Endothelial cell of umbilical vein (primary cell): Measurements from ENCODE around the gene PPM1L. TPM values are rescaled to one million over a fixed set of nuclear protein-coding genes. Genes with fewer than 3 reads are reported as not detected.

Experiments
- BruUV-seq: library from RNA; stranded (reverse); fragments of 400-500 nt; replicated peaks from 2 replicates; lab custom pipeline; 2021; lab: Mats Ljungman, UMichigan
- CTCF ChIA-PET: fragments of 300-600, 350-600 bp; sonication (Branson Sonifier 250); formaldehyde crosslinking; loops from one replicate; lab custom pipeline; 2021; ENCODE audit warnings: antibody characterized with exemption, inconsistent platforms; lab: Charles Lee
- POLR2A ChIA-PET: fragments of 300-600, 350-600 bp; sonication (Branson Sonifier 250); formaldehyde crosslinking; loops from one replicate; lab custom pipeline; 2021; ENCODE audit warnings: antibody characterized with exemption, inconsistent platforms; lab: Charles Lee
- DNase-seq: peaks from one replicate; pipeline ENCODE4 v3.0.0-alpha.2; 2011; ENCODE audit warnings: low read depth, low spot score
- FAIRE-seq: peaks from 2 replicates; lab custom pipeline; 2011; peaks lifted over from hg19 to GRCh38; lab: Jason Lieb, UNC
- H2AFZ ChIP-seq: 2 replicates; pipeline ENCODE4 v1.6.0; 2012; ENCODE audit warnings: low read depth, low read length, control low read depth, inconsistent platforms
- H3K27ac ChIP-seq: 2 replicates; pipeline ENCODE4 v1.5.1; 2011; ENCODE audit warnings: low read depth, mild to moderate bottlenecking, control low read depth, low read length, moderate library complexity; ENCODE audit not compliant: insufficient read depth
- H3K27me3 ChIP-seq, 2 experiments: 2 replicates each; pipeline versions ENCODE4 v1.6.0 to v1.6.1; 2011; ENCODE audit warnings: low read length in 2 of 2, mixed read lengths in 1 of 2; ENCODE audit not compliant: control insufficient read depth in 2 of 2, insufficient read depth in 2 of 2
- H3K36me3 ChIP-seq, 2 experiments: 2 replicates in 1 of 2; 3 replicates in 1 of 2; pipeline ENCODE4 v1.5.1; 2011; ENCODE audit warnings: low read length in 2 of 2, mild to moderate bottlenecking in 1 of 2, moderate library complexity in 1 of 2; ENCODE audit not compliant: control insufficient read depth in 2 of 2, insufficient read depth in 2 of 2; ENCODE audit errors: extremely low read depth in 1 of 2
- H3K4me1 ChIP-seq: 3 replicates; pipeline ENCODE4 v1.5.1; 2011; ENCODE audit warnings: mild to moderate bottlenecking, low read length; ENCODE audit not compliant: control insufficient read depth, insufficient read depth; ENCODE audit errors: extremely low read depth
- H3K4me2 ChIP-seq: 2 replicates; pipeline ENCODE4 v1.6.1; 2011; ENCODE audit warnings: low read length, control low read depth, mixed read lengths; ENCODE audit not compliant: insufficient read depth
- H3K4me3 ChIP-seq, 3 experiments: fragments of 200-600 bp in 1 of 3; sonication (generic), shearing (Covaris generic) in 1 of 3; replicated peaks in 1 of 3; 2 replicates each; pipeline ENCODE4 v1.5.1; 2011 to 2016; ENCODE audit warnings: control low read depth in 3 of 3, low read length in 3 of 3, mild to moderate bottlenecking in 2 of 3, inconsistent platforms in 1 of 3, low read depth in 1 of 3, moderate library complexity in 1 of 3; ENCODE audit not compliant: insufficient read depth in 1 of 3
- H3K79me2 ChIP-seq: 2 replicates; pipeline ENCODE4 v1.6.0; 2012; ENCODE audit warnings: low read length, inconsistent platforms; ENCODE audit not compliant: control insufficient read depth, insufficient read depth
- H3K9ac ChIP-seq: replicated peaks from 2 replicates; pipeline ENCODE3; 2011; ENCODE audit warnings: low read length, control low read depth; ENCODE audit not compliant: insufficient read depth; ENCODE audit errors: extremely low read depth
- H3K9me1 ChIP-seq: replicated peaks from 3 replicates; pipeline ENCODE4 v1.6.0; 2011; ENCODE audit warnings: mild to moderate bottlenecking, low read length; ENCODE audit not compliant: control insufficient read depth, insufficient read depth; ENCODE audit errors: extremely low read depth
- H3K9me3 ChIP-seq: replicated peaks from 2 replicates; pipeline ENCODE4 v1.5.1; 2012; ENCODE audit warnings: low read length, inconsistent platforms; ENCODE audit not compliant: control insufficient read depth, insufficient read depth
- H4K20me1 ChIP-seq: replicated peaks from 2 replicates; pipeline ENCODE3; 2011; ENCODE audit warnings: mild to moderate bottlenecking, low read length; ENCODE audit not compliant: control insufficient read depth, insufficient read depth; ENCODE audit errors: extremely low read depth
- EZH2 ChIP-seq: IDR thresholded peaks from 2 replicates; pipeline ENCODE4 v1.6.1; 2012; ENCODE audit warnings: borderline replicate concordance, low read depth, mild to moderate bottlenecking, moderate library complexity, low read length, inconsistent platforms; ENCODE audit not compliant: severe bottlenecking
- FOS ChIP-seq: IDR thresholded peaks from 2 replicates; pipeline ENCODE4 v1.6.1; 2011; ENCODE audit warnings: mild to moderate bottlenecking, low read length, moderate library complexity, borderline replicate concordance; ENCODE audit not compliant: insufficient read depth
- GATA2 ChIP-seq: IDR thresholded peaks from 2 replicates; pipeline ENCODE4 v1.7.0; 2011; ENCODE audit warnings: low read depth, mild to moderate bottlenecking, moderate library complexity, mixed read lengths, low read length; ENCODE audit not compliant: insufficient read length, insufficient read depth
- JUN ChIP-seq: IDR thresholded peaks from 2 replicates; pipeline ENCODE4 v1.6.1; 2011; ENCODE audit warnings: borderline replicate concordance, low read depth; ENCODE audit not compliant: insufficient read length, insufficient read depth
- MYC ChIP-seq: IDR thresholded peaks from one replicate; pipeline ENCODE4 v1.6.1; 2011; ENCODE audit warnings: mild to moderate bottlenecking, low read depth, low read length
- POLR2A ChIP-seq: IDR thresholded peaks from 2 replicates; pipeline ENCODE4 v1.6.1; 2012; ENCODE audit warnings: low read depth, mild to moderate bottlenecking, control low read depth, low read length
- POLR2AphosphoS5 ChIP-seq: IDR thresholded peaks from 2 replicates; pipeline ENCODE4 v1.6.1; 2012; ENCODE audit warnings: low read depth, mild to moderate bottlenecking, control low read depth, low read length, moderate library complexity; ENCODE audit not compliant: insufficient read depth
- dilution Hi-C: fragments of 300-500 bp; cut with MboI; formaldehyde crosslinking; loops from one replicate; pipeline ENCODE4 v1.15.0; 2019; ENCODE audit warnings: low sequenced_read_pairs; ENCODE audit not compliant: extremely low pct_ligation_motif_present
- intact Hi-C: fragments of 100-400 bp; cut with micrococcal nuclease; formaldehyde crosslinking; loops from one replicate; pipeline ENCODE4 v1.10.0; 2022
- polyA plus RNA-seq, 4 experiments: library from polyadenylated mRNA; depleted of rRNA in 3 of 4; stranded (reverse) in 3 of 4; unstranded in 1 of 4; fragments of >200 nt; gene quantifications; 2 replicates each; pipeline versions ENCODE4 v1.2.1 to v1.2.3, GENCODE V29; 2011 to 2012; ENCODE audit warnings: missing spikeins in 1 of 4
- total RNA-seq: library from RNA; stranded (reverse); gene quantifications from 2 replicates; pipeline ENCODE4 v1.2.3, GENCODE V29; 2021
- TF ChIP-seq, protein P1 (sequence below), 2 donors: IDR thresholded peaks; 1 replicate in 1 of 2; 2 replicates in 1 of 2; pipeline ENCODE4 v1.5.1; 2011; ENCODE audit warnings: low read length in 2 of 2, mild to moderate bottlenecking in 2 of 2, moderate library complexity in 2 of 2, control low read depth in 1 of 2, inconsistent platforms in 1 of 2, low read depth in 1 of 2; ENCODE audit not compliant: insufficient read depth in 1 of 2; ENCODE audit errors: extremely low read depth in 1 of 2
- TF ChIP-seq, protein P2 (sequence below): IDR thresholded peaks from 2 replicates; pipeline ENCODE4 v1.6.1; 2011; ENCODE audit not compliant: insufficient read depth, insufficient read length

The PPM1L gene
- total and polyA plus RNA-seq, 2 donors (not counting 3 experiments of a cell fraction or from before 2014, with no cell fraction given), result 0.63 to 2.9 TPM

GRCh38 chr3:160963949-160964348, 207.9 kb downstream of the PPM1L start:
- Histone ChIP-seq H3K9me3 (no peaks in the 10 kb centered on the region), H3K36me3 (no peaks in the 10 kb centered on the region), H3K27ac (no peak overlapping the region), H3K9ac (no peak overlapping the region), H3K79me2 (no peaks in the 10 kb centered on the region), H3K27me3 (no peaks in the 10 kb centered on the region), H2AFZ (no peak overlapping the region), H3K4me3 (no peak overlapping the region), H3K9me1 (no peaks in the 10 kb centered on the region), H4K20me1 (no peaks in the 10 kb centered on the region), H3K4me1 (no peaks in the 10 kb centered on the region), H3K4me2 (no peak overlapping the region)
- dilution Hi-C loops (no loop called here), intact Hi-C loops (no loop called here)
- ChIA-PET POLR2A (no interaction called here), CTCF (interaction anchor here (1.6 kb wide), 1 partner anchor 311 kb away, joined by 6 read pairs; no protein-coding TSS in a partner anchor)
- TF ChIP-seq POLR2A (no peak), EZH2 (no peak), FOS (no peak), POLR2AphosphoS5 (no peak), JUN (no peak), GATA2 (no peak), MYC (no peak)
- TF ChIP-seq, protein P1, sequence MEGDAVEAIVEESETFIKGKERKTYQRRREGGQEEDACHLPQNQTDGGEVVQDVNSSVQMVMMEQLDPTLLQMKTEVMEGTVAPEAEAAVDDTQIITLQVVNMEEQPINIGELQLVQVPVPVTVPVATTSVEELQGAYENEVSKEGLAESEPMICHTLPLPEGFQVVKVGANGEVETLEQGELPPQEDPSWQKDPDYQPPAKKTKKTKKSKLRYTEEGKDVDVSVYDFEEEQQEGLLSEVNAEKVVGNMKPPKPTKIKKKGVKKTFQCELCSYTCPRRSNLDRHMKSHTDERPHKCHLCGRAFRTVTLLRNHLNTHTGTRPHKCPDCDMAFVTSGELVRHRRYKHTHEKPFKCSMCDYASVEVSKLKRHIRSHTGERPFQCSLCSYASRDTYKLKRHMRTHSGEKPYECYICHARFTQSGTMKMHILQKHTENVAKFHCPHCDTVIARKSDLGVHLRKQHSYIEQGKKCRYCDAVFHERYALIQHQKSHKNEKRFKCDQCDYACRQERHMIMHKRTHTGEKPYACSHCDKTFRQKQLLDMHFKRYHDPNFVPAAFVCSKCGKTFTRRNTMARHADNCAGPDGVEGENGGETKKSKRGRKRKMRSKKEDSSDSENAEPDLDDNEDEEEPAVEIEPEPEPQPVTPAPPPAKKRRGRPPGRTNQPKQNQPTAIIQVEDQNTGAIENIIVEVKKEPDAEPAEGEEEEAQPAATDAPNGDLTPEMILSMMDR (IDR thresholded peaks at IDR 0.05; ENCODE audit: extremely low read depth in 1 of 2, insufficient read depth in 1 of 2, low read depth in 1 of 2, low read length in 2 of 2), result no peak
- TF ChIP-seq, protein P2, sequence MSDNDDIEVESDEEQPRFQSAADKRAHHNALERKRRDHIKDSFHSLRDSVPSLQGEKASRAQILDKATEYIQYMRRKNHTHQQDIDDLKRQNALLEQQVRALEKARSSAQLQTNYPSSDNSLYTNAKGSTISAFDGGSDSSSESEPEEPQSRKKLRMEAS, result no peak
- DNase-seq (no peak), FAIRE-seq (no peak)
- no TSS peak for BruUV-seq
